HUES48 (cell line): Measurements from ENCODE around the gene DMRT3.

Experiments used
- H3K27ac ChIP-seq: one replicate; pipeline ENCODE4 v1.7.0; 2013; ENCODE audit warnings: low read depth, low read length, inconsistent platforms
- H3K27me3 ChIP-seq: 2 replicates; pipeline ENCODE4 v1.6.1; 2013; ENCODE audit warnings: mild to moderate bottlenecking, low read length; ENCODE audit not compliant: control insufficient read depth, insufficient read depth
- H3K36me3 ChIP-seq: 2 replicates; pipeline ENCODE4 v1.6.1; 2013; ENCODE audit warnings: low read length; ENCODE audit not compliant: control insufficient read depth, insufficient read depth
- H3K4me1 ChIP-seq: 2 replicates; pipeline ENCODE4 v1.6.1; 2013; ENCODE audit warnings: mild to moderate bottlenecking, low read length; ENCODE audit not compliant: control insufficient read depth, insufficient read depth
- H3K4me3 ChIP-seq: 2 replicates; pipeline ENCODE4 v1.5.1; 2013; ENCODE audit warnings: mild to moderate bottlenecking, low read depth, low read length
- H3K9ac ChIP-seq: 2 replicates; pipeline ENCODE4 v1.6.1; 2013; ENCODE audit warnings: mild to moderate bottlenecking, low read depth, low read length, moderate library complexity
- H3K9me3 ChIP-seq: 2 replicates; pipeline ENCODE4 v1.6.1; 2013; ENCODE audit warnings: low read length; ENCODE audit not compliant: control insufficient read depth, insufficient read depth

Gene DMRT3

DNA sequence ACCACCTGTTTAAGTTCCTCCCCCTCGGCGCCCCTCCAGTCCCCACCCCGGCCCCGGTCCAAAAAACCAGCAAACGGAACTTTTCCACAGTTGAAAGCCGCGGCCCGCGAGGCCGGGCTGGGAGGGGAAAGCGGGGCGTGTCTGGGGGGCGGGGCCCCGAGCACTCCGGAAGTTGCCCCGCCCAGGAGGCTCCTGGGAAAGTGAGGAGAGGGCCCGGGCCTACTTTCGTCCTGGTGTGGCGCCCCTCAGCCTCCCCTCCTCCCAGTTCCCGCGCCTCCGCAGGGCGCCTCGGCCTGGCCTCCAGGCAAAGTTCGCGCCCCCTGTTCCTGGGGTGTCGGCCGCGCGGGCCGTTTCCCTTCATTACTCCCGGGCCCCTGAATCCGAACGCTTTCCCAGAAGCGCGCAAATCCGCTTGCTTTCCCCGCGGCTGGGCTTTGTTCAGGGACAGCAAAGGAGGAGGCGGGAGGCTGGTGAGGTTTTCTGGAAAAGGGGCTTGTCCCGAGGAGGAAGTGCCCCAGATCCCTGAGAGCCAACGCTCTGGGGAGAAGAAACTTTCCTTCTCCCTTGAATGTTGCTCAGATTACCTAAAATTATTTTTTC is 4.5 kb upstream of the DMRT3 start:
- no peak overlapping the region for H3K9ac ChIP-seq
- peak overlapping the region; percentile 67 for H3K27ac ChIP-seq
- H3K27me3 ChIP-seq = peaks cover 98% of the 10 kb centered on the region
- no peaks in the 10 kb centered on the region for H3K9me3 ChIP-seq
- peaks cover 33% of the 10 kb centered on the region; the same call in 1 of the 2 replicates for H3K4me1 ChIP-seq
- H3K36me3 ChIP-seq = no peaks in the 10 kb centered on the region
- peak overlapping the region; percentile 68 for H3K4me3 ChIP-seq

DNA sequence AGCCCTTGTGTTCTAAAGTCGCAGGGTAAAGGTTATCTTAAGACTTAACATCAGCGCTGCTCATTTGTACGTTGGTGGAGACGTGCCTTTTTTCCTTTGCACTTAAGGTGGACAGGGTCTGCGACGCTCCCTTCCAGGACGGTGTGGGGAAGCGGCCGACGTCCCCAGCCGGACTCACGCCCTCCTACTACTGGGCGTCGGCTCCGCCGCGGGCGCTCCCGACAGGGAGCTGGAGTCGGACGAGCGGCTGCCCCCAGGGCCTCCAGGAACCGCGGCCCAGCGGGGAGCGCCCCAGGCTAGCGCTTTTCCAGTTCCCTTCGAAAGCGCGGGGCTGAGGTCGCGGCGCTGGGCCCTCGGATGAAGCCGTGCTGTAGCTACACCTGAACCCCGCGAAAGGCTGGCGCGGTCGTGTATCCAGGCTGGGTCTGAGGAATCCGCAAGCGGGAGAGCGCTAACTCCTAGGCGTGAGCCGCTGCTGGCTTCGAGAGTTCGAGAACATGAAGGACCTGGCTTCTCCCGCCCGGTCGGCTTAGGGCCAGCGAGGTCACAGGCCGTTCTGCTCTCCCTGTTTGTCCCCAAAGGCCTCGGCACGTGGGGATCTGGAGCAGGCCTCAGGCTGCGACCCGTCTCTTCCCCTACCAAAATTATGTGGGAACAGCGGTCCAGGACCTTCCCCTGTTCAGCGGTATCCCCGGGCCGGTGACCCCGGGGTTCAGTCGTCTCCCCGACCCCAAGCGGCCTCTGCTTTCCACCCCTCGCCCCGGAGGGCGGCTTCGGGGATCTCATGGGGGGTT is 3.8 kb upstream of the DMRT3 start:
- H3K9ac ChIP-seq = no peak overlapping the region
- H3K4me3 ChIP-seq = peak overlapping the region; percentile 68
- peaks cover 98% of the 10 kb centered on the region for H3K27me3 ChIP-seq
- H3K9me3 ChIP-seq = no peaks in the 10 kb centered on the region
- peaks cover 27% of the 10 kb centered on the region; the same call in 1 of the 2 replicates for H3K4me1 ChIP-seq
- H3K36me3 ChIP-seq = no peaks in the 10 kb centered on the region
- peak overlapping the region; percentile 67 for H3K27ac ChIP-seq

DNA sequence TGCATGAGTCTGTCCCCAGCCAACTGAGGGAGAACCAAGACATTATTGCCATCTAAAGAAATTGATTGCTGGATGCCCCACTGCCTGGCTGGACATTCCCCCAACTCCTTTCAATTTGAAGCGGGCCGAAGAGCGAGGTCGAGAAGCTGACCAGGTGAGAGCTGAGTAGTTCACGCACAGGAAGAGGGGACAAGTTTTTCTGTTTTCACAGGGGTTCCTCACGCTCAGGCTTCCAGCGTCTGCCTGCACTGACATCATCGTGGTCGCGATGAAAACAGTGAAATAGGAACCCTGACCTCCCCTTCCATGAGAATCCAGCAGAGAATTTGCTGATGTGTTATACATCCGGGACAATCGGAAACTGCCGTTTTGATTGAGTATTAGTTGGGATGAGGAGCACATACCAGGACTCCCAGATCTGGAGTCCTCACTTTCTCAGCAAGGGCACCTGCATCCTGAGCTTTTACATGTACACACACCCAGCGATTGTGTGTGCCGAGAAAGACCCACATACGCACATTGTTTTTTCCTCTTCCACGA is 3.1 kb upstream of the DMRT3 start:
- Histone ChIP-seq H3K36me3 (no peaks in the 10 kb centered on the region), H3K27ac (no peak overlapping the region), H3K9me3 (no peaks in the 10 kb centered on the region), H3K4me1 (peaks cover 21% of the 10 kb centered on the region; the same call in 1 of the 2 replicates), H3K4me3 (no peak overlapping the region; the same call in 1 of the 2 replicates), H3K27me3 (peaks cover 98% of the 10 kb centered on the region), H3K9ac (no peak overlapping the region)

DNA sequence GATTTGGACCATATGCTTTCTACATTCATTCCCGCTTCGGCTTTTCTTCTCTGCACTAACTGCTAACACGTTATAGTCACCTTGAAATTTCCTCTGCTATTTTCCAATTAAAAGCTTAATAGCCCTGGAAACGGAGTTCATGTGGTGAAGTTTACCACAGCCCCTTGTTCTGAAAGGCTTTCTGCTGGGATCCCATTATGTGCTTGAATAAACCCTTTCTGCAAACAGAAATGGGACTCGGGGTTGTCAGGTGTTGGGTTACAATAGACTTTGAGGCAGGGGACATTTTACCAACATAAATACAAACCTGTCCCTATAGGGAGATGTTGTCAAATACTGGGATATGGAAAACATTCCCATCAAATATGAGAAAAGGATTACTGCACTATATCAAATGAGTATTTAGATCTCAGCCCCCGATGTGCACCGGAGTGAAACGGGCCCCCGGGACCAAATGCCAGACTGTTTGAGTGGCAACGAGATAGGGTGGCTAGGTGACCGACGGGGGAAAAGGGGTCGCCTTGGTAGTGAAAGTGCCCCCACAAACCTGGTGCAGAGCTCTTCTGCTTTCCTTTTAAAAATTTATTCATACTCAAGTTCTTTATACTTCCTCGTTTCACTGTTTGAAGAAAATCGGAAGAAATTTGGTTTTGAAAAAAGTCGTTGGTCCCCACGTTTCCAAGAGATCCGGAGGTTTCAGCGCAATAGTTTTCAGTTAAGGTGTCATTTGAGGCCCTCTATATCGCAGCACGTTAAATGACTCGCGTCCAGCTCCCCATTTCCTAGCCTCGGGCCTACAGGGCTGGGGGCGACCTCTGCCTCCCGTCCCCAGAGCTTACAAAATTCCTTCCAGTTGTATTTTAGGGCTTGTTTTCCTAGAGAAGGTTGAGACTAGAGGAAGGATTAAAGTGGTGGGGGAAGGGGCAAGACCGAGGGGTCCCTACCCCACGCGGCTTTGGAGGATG is 2.1 kb upstream of the DMRT3 start:
- peaks cover 98% of the 10 kb centered on the region for H3K27me3 ChIP-seq
- H3K9me3 ChIP-seq = no peaks in the 10 kb centered on the region

DNA sequence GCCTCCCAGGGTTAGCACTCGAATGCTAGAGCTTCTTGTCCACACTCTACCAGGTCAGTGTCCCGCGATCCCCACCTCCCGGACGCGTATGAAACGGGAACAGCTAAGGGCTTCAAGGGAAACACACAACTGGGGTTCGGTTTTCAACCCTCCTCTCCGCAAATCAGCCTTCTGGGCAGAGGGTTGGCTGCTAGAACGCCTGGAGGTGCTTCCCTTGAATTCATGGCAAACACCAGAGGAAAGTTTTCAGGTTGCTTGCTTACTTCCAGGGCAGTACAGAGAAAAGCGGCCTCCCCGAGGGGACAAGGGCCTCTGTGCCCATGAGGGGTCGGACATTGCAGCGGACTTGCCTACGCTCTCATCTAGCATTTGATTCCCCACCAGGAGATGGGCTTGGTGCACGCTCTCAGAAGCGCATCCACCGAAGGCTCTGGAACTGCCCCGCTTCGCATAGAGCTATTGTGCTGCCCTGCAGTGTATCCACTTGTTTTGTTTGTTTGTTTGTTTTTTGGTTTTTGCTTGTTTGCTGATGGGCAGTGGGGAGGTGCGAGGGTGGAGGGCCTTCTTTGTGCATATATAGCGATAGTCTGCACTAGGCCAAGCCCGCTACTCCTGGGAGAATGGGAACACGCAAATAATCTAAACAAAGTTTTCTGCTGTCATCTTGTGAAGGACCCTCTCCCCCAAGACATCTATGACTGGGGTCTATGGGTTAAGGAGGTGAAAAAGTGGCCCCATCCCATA is 1.3 kb upstream of the DMRT3 start:
- Histone ChIP-seq H3K4me3 (no peak overlapping the region), H3K27me3 (peaks cover 98% of the 10 kb centered on the region), H3K4me1 (peaks cover 19% of the 10 kb centered on the region; the same call in 1 of the 2 replicates), H3K36me3 (no peaks in the 10 kb centered on the region), H3K9ac (no peak overlapping the region), H3K27ac (no peak overlapping the region), H3K9me3 (no peaks in the 10 kb centered on the region)

More for the DNA sequence above, 2.1 kb upstream of the DMRT3 start:
- H3K27ac ChIP-seq = no peak overlapping the region
- no peak overlapping the region for H3K4me3 ChIP-seq
- H3K4me1 ChIP-seq = peaks cover 21% of the 10 kb centered on the region; the same call in 1 of the 2 replicates
- H3K9ac ChIP-seq = no peak overlapping the region
- no peaks in the 10 kb centered on the region for H3K36me3 ChIP-seq

DNA sequence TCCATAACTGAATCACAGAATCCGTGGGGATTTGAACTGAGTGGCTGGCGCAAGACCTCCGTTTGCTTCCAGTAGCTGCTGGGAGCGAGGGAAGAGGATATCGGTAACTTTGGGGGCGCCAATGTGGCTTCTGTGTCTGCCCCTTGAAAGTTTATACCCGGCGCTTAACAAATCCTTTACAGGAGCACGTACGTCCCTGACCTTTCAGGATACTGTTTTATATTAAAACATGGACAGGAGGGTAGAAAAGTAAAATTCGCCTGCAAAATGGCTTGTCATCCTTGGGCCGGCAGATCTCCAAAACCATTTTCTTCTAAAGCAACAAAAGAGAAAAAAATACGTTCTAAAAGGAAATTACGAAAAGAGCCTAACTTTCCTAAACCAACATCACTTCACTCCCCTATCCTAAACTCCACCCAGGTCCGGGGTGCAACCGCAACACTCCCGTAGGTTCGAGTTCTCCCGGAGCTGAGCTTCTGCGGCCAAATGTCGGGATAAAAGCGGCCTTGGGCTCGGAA is 656 bp upstream of the DMRT3 start:
- Histone ChIP-seq H3K4me1 (peaks cover 15% of the 10 kb centered on the region; the same call in 1 of the 2 replicates), H3K9me3 (no peaks in the 10 kb centered on the region), H3K36me3 (no peaks in the 10 kb centered on the region), H3K27ac (no peak overlapping the region), H3K4me3 (peak overlapping the region; percentile 47; the same call in 1 of the 2 replicates), H3K9ac (no peak overlapping the region), H3K27me3 (peaks cover 98% of the 10 kb centered on the region)

DNA sequence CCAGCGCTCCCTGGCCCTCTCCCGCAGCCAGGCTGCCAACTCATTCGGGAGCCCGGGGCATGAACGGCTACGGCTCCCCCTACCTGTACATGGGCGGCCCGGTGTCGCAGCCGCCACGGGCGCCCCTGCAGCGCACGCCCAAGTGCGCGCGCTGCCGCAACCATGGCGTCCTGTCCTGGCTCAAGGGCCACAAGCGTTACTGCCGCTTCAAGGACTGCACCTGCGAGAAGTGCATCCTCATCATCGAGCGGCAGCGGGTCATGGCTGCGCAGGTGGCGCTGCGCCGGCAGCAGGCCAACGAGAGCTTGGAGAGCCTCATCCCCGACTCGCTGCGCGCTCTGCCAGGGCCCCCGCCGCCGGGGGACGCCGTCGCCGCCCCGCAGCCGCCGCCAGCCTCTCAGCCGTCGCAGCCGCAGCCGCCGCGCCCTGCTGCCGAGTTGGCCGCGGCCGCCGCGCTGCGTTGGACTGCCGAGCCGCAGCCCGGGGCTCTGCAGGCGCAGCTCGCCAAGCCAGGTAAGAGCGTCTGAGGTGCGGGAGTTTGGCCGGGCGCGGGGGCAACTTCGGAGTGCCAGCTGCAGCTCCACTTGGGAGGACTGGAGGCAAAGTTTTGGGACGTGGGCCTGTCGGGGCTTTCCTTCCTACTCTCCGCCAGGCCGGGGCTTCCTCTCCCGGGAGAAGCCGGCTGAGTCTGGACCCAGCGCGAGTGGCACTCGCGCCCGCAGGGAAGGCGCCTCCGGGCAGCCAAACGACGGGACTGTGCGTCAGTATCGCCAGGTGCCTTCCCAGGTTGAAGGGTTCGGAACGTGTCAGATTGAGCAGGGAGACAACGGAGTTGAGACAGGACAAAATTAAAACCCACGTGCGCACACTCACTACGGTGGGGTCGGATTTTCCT is 735 bp downstream of the DMRT3 start:
- Histone ChIP-seq H3K27ac (no peak overlapping the region), H3K9ac (no peak overlapping the region), H3K27me3 (peaks cover 100% of the 10 kb centered on the region), H3K4me1 (peaks cover 18% of the 10 kb centered on the region), H3K36me3 (no peaks in the 10 kb centered on the region), H3K4me3 (peak overlapping the region; percentile 50; the same call in 1 of the 2 replicates), H3K9me3 (no peaks in the 10 kb centered on the region)

DNA sequence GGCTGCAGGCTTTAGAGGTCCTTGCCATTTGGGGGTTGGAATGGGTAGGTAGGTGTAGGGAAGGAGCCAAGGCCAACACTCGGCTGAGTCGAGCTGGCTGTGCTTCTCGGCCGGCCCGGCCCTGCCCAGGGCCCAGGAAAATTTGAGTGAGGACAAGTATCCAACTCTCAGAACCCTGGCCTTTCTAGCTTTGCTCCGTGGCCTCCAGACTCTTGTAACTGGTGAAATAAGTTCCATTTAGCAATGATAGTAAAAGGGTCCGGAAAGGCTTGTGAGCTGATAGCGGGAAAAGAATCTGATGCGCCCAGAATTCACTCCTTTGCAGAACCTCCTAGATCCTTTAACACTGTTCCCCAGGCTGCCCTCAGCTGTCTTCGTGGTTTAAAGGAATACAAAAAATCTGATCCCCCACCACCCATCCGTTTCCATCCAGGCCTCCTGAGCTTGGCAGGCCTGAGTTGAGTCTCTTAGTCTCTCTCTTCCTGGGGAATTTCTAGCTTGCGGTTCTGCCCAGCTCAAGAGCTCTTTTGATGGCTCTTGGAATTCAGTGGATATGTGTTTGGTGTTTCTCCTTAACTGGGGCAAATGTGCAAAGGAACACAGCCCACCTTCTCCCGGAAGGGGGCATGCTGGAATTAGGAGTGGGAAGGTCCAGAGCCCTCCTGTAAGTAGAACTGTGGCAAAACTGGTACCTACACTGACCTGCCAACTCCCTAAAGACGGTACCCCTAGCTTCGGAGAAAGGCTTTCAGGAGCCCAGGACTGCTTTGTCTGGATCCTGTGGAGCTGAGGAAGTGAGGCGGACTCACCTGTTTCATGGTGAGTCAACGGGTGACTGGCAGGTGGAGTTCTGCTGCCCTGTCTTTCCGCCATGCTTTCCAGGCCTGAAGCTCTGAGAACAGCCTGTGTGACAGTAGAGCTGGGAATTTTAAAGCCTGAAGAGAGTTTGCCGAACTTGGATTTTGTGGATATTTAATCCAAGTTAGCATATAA is 1.7 kb downstream of the DMRT3 start:
- Histone ChIP-seq H3K4me3 (0 out of 2 replicates have a peak overlapping the region, but pooled peaks have one; percentile 50), H3K27me3 (peaks cover 100% of the 10 kb centered on the region), H3K27ac (no peak overlapping the region), H3K36me3 (no peaks in the 10 kb centered on the region), H3K9ac (no peak overlapping the region), H3K4me1 (peaks cover 13% of the 10 kb centered on the region), H3K9me3 (no peaks in the 10 kb centered on the region)
